Measurements from ENCODE around the gene ALDH1A3. TPM values are rescaled to one million over a fixed set of nuclear protein-coding genes. Genes with fewer than 3 reads are reported as not detected.
A peak's percentile ranks its signal among the peaks of the same experiment; 100 is the strongest.

Gene ALDH1A3
- total and polyA plus RNA-seq, 7 experiments from 2014 or later: not detected

DNA sequence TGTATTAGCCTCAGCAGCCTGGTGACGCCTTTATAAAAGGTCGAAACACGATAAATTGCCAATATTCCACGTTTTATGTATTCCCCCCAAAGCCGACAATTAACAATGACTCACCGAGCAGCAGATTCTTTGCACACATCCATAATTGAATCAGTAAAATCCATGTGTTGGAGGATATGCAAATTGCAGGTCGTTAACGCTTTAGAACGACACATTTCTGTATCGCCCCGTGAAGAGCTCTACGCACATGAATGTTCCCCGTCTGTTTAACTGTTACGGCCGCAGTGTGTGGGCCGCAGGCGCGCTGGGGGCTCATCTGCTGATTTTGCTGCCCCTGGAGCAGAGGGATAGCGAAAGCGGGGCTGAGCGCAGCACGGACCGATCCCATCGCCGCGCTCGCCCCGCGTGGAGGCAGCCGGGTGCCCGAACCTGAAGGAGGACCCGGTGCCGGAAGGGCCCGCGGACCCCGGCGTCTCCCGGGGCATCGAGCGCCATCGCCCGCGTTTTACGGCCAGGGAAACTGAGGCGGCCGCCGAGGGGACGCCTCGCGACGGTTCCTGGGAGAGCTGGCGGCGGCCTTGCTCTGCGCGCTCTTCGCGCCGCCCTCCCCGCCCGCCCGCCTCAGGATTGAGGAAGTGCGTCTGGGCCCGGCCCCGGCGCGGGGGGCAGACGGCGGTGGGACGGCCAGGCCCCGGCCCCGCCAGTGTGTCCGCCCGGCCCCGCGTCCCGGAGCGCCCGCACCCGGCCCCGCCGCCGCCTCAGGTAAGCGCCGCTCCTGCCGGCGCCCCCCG is 39.3 kb downstream of the ALDH1A3 start, which contains the start of gene LRRK1:
Gene LRRK1, plus strand, starts transcription at position 668 of the 791 bp plus-strand sequence. CDS start 5,276 bp downstream, outside the sequence.
- H3K27ac Mint-ChIP-seq: no peak within 1 kb of the TSS
- Histone ChIP-seq H3K27ac (ENCODE audit: low read depth, low read length) (no peak within 1 kb of the TSS), H3K36me3 (ENCODE audit: control insufficient read depth in 2 of 3, insufficient read depth in 3 of 3, low read length in 3 of 3) (no peaks in the 10 kb centered on the region), H3K9me3 (ENCODE audit: control insufficient read depth in 2 of 3, low read length in 3 of 3) (no peaks in the 10 kb centered on the region), H3K27me3 (ENCODE audit: control insufficient read depth in 2 of 2, insufficient read depth in 2 of 2, low read length in 2 of 2) (peaks cover 0 to 16% of the 10 kb centered on the region in 2 donors), H3K4me1 (ENCODE audit: control insufficient read depth in 2 of 2, insufficient read depth in 2 of 2, low read length in 2 of 2) (no peaks in the 10 kb centered on the region), H3K4me3 (ENCODE audit: low read length) (peak within 1 kb of the TSS; percentile 53)
- H3K4me3 Mint-ChIP-seq: peak within 1 kb of the TSS; percentile 73 to 89 (median 84)
- DNase-seq (peak in 4 of 9 donors; percentile 3 to 49 (median 19)), ATAC-seq (peak; percentile 68)
- POLR2A ChIA-PET: no interaction called here
- intact Hi-C loops (cut with micrococcal nuclease): loop anchor here (1.0 to 10.0 kb wide), 5 partner anchors 88 to 339 kb away; partner anchors contain the start of gene CHSY1 (in 1 of the 2)
- no peaks in the 10 kb centered on the region for H3K36me3 Mint-ChIP-seq
- peaks cover 9 to 29% (median 18%) of the 10 kb centered on the region in 7 donors for H3K4me1 Mint-ChIP-seq
- no peaks in the 10 kb centered on the region for H3K9me3 Mint-ChIP-seq
- CTCF ChIA-PET: interaction anchor here (0.6 to 3.0 kb wide), 2 partner anchors 27 to 89 kb away, joined by 3 to 37 read pairs; no protein-coding TSS in a partner anchor
- H3K27me3 Mint-ChIP-seq: peaks cover 60 to 73% (median 73%) of the 10 kb centered on the region in 5 donors

DNA sequence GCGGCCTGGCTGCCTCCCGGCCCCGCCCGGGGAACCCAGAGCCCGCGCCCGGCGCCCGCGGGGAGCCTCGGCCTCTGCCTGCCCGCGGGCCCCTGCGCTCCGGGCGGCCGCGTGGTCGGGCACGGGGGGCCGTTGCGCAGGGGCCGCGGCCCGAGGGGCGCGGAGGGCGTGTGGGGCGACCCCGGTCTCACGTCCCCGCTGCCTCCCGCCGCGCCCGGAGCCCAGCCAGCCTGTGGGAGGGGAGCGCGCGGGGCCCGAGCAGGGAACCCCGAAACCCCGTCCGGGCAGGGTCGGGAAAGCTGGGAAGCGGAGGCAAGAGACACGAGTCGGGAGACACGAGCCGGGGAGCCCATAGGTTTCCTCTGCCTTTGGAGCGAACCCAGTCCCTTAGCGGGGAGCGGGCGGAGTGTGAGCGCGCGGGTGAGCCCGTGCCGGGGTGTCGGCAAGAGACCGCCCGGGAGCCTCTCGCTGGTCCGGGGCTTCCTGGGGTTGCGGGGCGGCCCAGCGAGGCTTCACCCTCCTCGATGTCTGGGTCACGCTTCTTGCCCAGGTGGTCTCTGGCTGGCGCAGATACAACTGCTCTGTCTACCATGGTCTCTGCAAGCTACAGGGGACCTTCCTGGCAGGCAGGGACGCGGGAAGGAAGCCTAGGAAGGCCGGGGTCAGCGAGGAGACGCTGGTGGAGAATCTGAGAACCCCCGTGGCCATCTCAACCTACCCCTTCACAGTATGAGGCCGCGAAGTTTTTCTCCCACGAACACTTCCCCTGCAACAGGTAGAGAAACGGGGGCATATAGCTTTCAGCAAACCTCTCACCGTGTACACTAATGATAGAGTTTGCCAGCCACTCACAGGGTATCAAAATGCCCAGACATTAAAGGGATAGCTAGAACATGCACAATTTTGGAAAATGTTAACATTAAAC is 40.1 kb downstream of the ALDH1A3 start:
- Histone ChIP-seq H3K27me3 (ENCODE audit: control insufficient read depth in 2 of 2, insufficient read depth in 2 of 2, low read length in 2 of 2) (peaks cover 0 to 16% of the 10 kb centered on the region in 2 donors), H3K4me1 (ENCODE audit: control insufficient read depth in 2 of 2, insufficient read depth in 2 of 2, low read length in 2 of 2) (no peaks in the 10 kb centered on the region), H3K27ac (ENCODE audit: low read depth, low read length) (no peak overlapping the region), H3K4me3 (ENCODE audit: low read length) (no peak overlapping the region), H3K36me3 (ENCODE audit: control insufficient read depth in 2 of 3, insufficient read depth in 3 of 3, low read length in 3 of 3) (no peaks in the 10 kb centered on the region), H3K9me3 (ENCODE audit: control insufficient read depth in 2 of 3, low read length in 3 of 3) (no peaks in the 10 kb centered on the region)
- Mint-ChIP-seq H3K4me3 (peak overlapping the region; percentile 50 to 75 (median 61)), H3K4me1 (peaks cover 9 to 29% (median 18%) of the 10 kb centered on the region in 7 donors), H3K27me3 (peaks cover 63 to 75% (median 69%) of the 10 kb centered on the region in 5 donors), H3K27ac (no peak overlapping the region), H3K36me3 (no peaks in the 10 kb centered on the region), H3K9me3 (no peaks in the 10 kb centered on the region)
- intact Hi-C loops (cut with micrococcal nuclease): loop anchor here (5.0 to 10.0 kb wide), 3 partner anchors 292 to 355 kb away; partner anchors contain the start of genes CHSY1 (in 1 of the 2) and SELENOS (in 1 of the 2)
- no peak for ATAC-seq
- ChIA-PET POLR2A (no interaction called here), CTCF (interaction anchor here (0.6 kb wide), 1 partner anchor 92 kb away, joined by 3 read pairs; no protein-coding TSS in a partner anchor)
- peak in 2 of 9 donors; percentile 2 to 32 for DNase-seq

DNA sequence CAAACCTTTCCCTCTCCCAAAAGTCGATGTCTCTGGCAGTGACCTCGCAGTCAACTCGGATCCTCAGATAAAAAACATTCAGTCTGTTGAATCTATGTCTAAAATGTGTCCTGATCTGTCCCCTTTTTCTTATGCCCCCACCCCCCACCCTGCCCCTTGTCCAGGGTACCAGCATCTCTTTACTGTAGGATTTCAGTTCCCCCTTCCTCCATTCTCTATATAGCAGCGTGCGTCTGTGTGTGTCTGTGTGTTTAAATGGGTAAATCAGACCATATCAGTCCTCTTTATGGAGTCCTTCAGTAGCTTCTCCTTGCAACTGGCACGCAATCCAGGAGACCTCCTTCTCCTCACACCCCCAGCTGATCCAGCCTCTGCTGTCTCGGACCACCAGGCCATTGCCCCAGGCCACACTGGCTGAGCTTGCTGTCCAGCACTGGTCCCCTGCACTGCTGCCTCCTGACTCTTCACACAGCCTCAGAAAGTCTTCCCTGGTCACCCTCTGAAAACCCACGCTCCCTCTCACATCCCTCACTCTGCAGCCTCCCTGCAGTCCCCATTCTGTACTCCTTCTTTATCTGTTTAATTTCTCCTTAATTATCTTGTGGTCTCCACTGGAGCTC is 41.0 kb downstream of the ALDH1A3 start:
- H3K27ac ChIP-seq (ENCODE audit: low read depth, low read length): no peak overlapping the region

DNA sequence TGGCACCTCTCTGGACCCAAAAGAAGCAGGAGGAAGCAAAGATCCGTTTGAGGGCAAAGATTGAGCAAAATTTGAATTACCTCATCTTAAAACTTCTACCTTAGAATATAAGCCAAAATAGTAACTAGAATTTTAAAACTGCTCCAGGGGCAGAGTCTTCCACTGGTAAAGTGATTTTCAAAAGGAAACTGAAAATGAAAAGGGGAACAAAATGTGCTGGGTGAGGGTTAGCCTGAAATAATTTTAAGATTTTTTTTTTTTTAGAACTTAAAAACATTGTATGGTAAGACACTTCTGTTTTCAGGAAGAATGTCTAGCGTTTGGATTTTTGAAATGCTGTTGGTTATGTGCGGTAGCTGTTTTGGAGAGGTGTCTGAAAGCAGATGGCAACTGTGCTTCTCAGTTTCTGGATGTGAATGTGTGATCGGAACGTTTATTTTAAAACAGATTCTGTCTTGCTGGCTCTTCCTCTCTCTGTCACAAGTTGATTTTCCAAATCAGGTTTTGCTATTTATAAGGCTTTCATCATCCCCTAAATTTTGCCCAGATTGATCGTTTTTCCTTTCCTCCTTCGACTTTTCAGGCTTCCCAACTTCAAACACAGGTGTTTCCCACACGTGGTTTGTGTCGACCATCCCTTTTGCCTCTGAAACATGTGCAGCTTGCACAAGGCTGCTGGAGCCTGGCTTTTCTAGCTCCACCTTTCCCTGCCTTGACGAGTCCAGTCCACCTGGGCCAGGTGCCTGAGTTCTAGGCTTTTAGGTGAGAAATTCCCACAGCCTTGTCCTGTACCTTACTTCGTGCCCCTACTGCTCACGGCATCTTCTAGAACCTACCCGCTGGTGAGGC is 42.8 kb downstream of the ALDH1A3 start:
- no peaks in the 10 kb centered on the region for H3K9me3 ChIP-seq (ENCODE audit: control insufficient read depth in 2 of 3, low read length in 3 of 3)
- H3K36me3 Mint-ChIP-seq: no peaks in the 10 kb centered on the region
- peaks cover 5 to 27% (median 18%) of the 10 kb centered on the region in 7 donors for H3K4me1 Mint-ChIP-seq
- peaks cover 0 to 9% of the 10 kb centered on the region in 2 donors for H3K27me3 ChIP-seq (ENCODE audit: control insufficient read depth in 2 of 2, insufficient read depth in 2 of 2, low read length in 2 of 2)
- H3K27ac ChIP-seq (ENCODE audit: low read depth, low read length): no peak overlapping the region
- ATAC-seq (no peak), DNase-seq (no peak)
- H3K4me3 ChIP-seq (ENCODE audit: low read length): no peak overlapping the region
- ChIA-PET POLR2A (no interaction called here), CTCF (no interaction called here)
- H3K4me3 Mint-ChIP-seq: peak overlapping the region in 1 of 10 donors; percentile 39
- peaks cover 47 to 61% (median 57%) of the 10 kb centered on the region in 5 donors for H3K27me3 Mint-ChIP-seq
- intact Hi-C loops (cut with micrococcal nuclease): loop anchor here in 1 of 2 donors (10.0 kb wide), 1 partner anchor 352 kb away; the partner anchor contains the start of gene SELENOS
- H3K36me3 ChIP-seq (ENCODE audit: control insufficient read depth in 2 of 3, insufficient read depth in 3 of 3, low read length in 3 of 3): no peaks in the 10 kb centered on the region
- no peak overlapping the region for H3K27ac Mint-ChIP-seq
- no peaks in the 10 kb centered on the region for H3K9me3 Mint-ChIP-seq
- no peaks in the 10 kb centered on the region for H3K4me1 ChIP-seq (ENCODE audit: control insufficient read depth in 2 of 2, insufficient read depth in 2 of 2, low read length in 2 of 2)

More for the DNA sequence above, 41.0 kb downstream of the ALDH1A3 start:
- Histone ChIP-seq H3K36me3 (ENCODE audit: control insufficient read depth in 2 of 3, insufficient read depth in 3 of 3, low read length in 3 of 3) (no peaks in the 10 kb centered on the region), H3K9me3 (ENCODE audit: control insufficient read depth in 2 of 3, low read length in 3 of 3) (no peaks in the 10 kb centered on the region), H3K4me1 (ENCODE audit: control insufficient read depth in 2 of 2, insufficient read depth in 2 of 2, low read length in 2 of 2) (no peaks in the 10 kb centered on the region), H3K27me3 (ENCODE audit: control insufficient read depth in 2 of 2, insufficient read depth in 2 of 2, low read length in 2 of 2) (peaks cover 0 to 16% of the 10 kb centered on the region in 2 donors), H3K4me3 (ENCODE audit: low read length) (no peak overlapping the region)
- Mint-ChIP-seq H3K27me3 (peaks cover 55 to 75% (median 70%) of the 10 kb centered on the region in 5 donors), H3K4me3 (peak overlapping the region; percentile 3 to 75 (median 60)), H3K27ac (no peak overlapping the region), H3K9me3 (no peaks in the 10 kb centered on the region), H3K36me3 (no peaks in the 10 kb centered on the region), H3K4me1 (peaks cover 9 to 29% (median 18%) of the 10 kb centered on the region in 7 donors)
- ChIA-PET POLR2A (no interaction called here), CTCF (interaction anchor here (0.6 kb wide), 1 partner anchor 91 kb away, joined by 3 read pairs; no protein-coding TSS in a partner anchor)
- intact Hi-C loops (cut with micrococcal nuclease): loop anchor here in 1 of 2 donors (10.0 kb wide), 1 partner anchor 354 kb away; the partner anchor contains the start of gene SELENOS
- ATAC-seq: no peak
- DNase-seq: no peak

DNA sequence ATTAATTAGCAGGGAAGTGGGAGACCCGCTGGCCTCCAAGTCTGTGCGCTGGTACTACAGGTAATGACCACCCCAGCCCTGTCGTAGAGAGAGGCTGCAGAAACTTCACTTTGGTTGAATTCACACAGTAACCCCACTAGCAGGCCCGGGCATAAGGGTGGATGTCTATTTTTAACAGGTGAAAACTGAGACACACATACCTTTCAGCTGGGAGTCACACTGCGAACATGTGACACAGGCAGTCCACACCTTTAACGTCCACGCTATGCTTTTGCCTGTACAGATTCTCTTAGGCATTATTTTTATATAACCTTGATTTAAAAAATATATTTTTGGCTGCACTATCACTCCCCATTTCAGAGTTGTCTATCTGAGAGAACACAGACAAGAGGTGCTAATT is 43.4 kb downstream of the ALDH1A3 start:
- H3K4me1 Mint-ChIP-seq: peaks cover 4 to 25% (median 18%) of the 10 kb centered on the region in 7 donors
- H3K4me3 Mint-ChIP-seq: no peak overlapping the region
- Histone ChIP-seq H3K4me1 (ENCODE audit: control insufficient read depth in 2 of 2, insufficient read depth in 2 of 2, low read length in 2 of 2) (no peaks in the 10 kb centered on the region), H3K9me3 (ENCODE audit: control insufficient read depth in 2 of 3, low read length in 3 of 3) (no peaks in the 10 kb centered on the region), H3K4me3 (ENCODE audit: low read length) (no peak overlapping the region), H3K27ac (ENCODE audit: low read depth, low read length) (no peak overlapping the region), H3K36me3 (ENCODE audit: control insufficient read depth in 2 of 3, insufficient read depth in 3 of 3, low read length in 3 of 3) (no peaks in the 10 kb centered on the region), H3K27me3 (ENCODE audit: control insufficient read depth in 2 of 2, insufficient read depth in 2 of 2, low read length in 2 of 2) (peaks cover 0 to 7% of the 10 kb centered on the region in 2 donors)
- ChIA-PET CTCF (no interaction called here), POLR2A (no interaction called here)
- DNase-seq (no peak), ATAC-seq (no peak)
- H3K9me3 Mint-ChIP-seq: no peaks in the 10 kb centered on the region
- H3K27ac Mint-ChIP-seq: no peak overlapping the region
- H3K27me3 Mint-ChIP-seq: peaks cover 44 to 61% (median 55%) of the 10 kb centered on the region in 5 donors
- H3K36me3 Mint-ChIP-seq: no peaks in the 10 kb centered on the region
- intact Hi-C loops (cut with micrococcal nuclease): loop anchor here in 1 of 2 donors (10.0 kb wide), 1 partner anchor 352 kb away; the partner anchor contains the start of gene SELENOS

Data from naive thymus-derived CD4-positive, alpha-beta T cell (primary cell).